ENCODE results near the gene YJU2. TPM values are rescaled to one million over a fixed set of nuclear protein-coding genes. Genes with fewer than 3 reads are reported as not detected.

The YJU2 gene
- total and polyA plus RNA-seq, 8 donors = 13.2 to 21.0 (median 17.8) TPM

- intact Hi-C loops (cut with DNase I) = no loop called here
These were observed 38.3 kb upstream of the YJU2 start for GRCh38 chr19:4208385-4209094.

GRCh38 chr19:4210166-4210731, 36.6 kb upstream of the YJU2 start:
- Histone ChIP-seq H3K27me3 (peaks cover 0 to 20% of the 10 kb centered on the region in 2 donors), H3K36me3 (no peaks in the 10 kb centered on the region), H3K9me3 (no peaks in the 10 kb centered on the region), H3K4me1 (no peaks in the 10 kb centered on the region), H3K27ac (no peak overlapping the region), H3K4me3 (no peak overlapping the region)
- DNase-seq (no peak), ATAC-seq (no peak)
- TF ChIP-seq CTCF (IDR thresholded peaks at IDR 0.05) = no peak
- intact Hi-C loops (cut with DNase I) = no loop called here

More at GRCh38 chr19:4208385-4209094, 38.3 kb upstream of the YJU2 start:
- no peak overlapping the region for H3K27ac ChIP-seq
- TF ChIP-seq CTCF (IDR thresholded peaks at IDR 0.05) = peak in 1 of 2 donors; percentile 9
- no peak for ATAC-seq
- H3K4me1 ChIP-seq = no peaks in the 10 kb centered on the region
- H3K4me3 ChIP-seq = no peak overlapping the region
- no peaks in the 10 kb centered on the region for H3K36me3 ChIP-seq
- DNase-seq = no peak
- no peaks in the 10 kb centered on the region for H3K9me3 ChIP-seq
- H3K27me3 ChIP-seq = peaks cover 0 to 20% of the 10 kb centered on the region in 2 donors

GRCh38 chr19:4213116-4213515, 33.8 kb upstream of the YJU2 start:
- H3K4me3 ChIP-seq = no peak overlapping the region
- no peak overlapping the region for H3K27ac ChIP-seq
- H3K9me3 ChIP-seq = no peaks in the 10 kb centered on the region
- intact Hi-C loops (cut with DNase I) = no loop called here
- no peak for DNase-seq
- peaks cover 0 to 13% of the 10 kb centered on the region in 2 donors for H3K27me3 ChIP-seq
- TF ChIP-seq CTCF (IDR thresholded peaks at IDR 0.05) = no peak
- no peaks in the 10 kb centered on the region for H3K4me1 ChIP-seq
- ATAC-seq = no peak
- no peaks in the 10 kb centered on the region for H3K36me3 ChIP-seq

GRCh38 chr19:4215807-4216206, 31.1 kb upstream of the YJU2 start:
- no peaks in the 10 kb centered on the region for H3K9me3 ChIP-seq
- H3K4me3 ChIP-seq = no peak overlapping the region
- H3K27ac ChIP-seq = no peak overlapping the region
- no peaks in the 10 kb centered on the region for H3K4me1 ChIP-seq
- H3K36me3 ChIP-seq = no peaks in the 10 kb centered on the region
- no peak for DNase-seq
- intact Hi-C loops (cut with DNase I) = no loop called here
- TF ChIP-seq CTCF (IDR thresholded peaks at IDR 0.05) = no peak
- no peak for ATAC-seq
- peaks cover 0 to 10% of the 10 kb centered on the region in 2 donors for H3K27me3 ChIP-seq

- TF ChIP-seq CTCF (IDR thresholded peaks at IDR 0.05) = no peak
- Histone ChIP-seq H3K36me3 (no peaks in the 10 kb centered on the region), H3K4me1 (no peaks in the 10 kb centered on the region), H3K27me3 (peaks cover 0 to 6% of the 10 kb centered on the region in 2 donors), H3K27ac (no peak overlapping the region), H3K4me3 (no peak overlapping the region), H3K9me3 (no peaks in the 10 kb centered on the region)
- DNase-seq = no peak
- no peak for ATAC-seq
- intact Hi-C loops (cut with DNase I) = no loop called here
These were observed 30.0 kb upstream of the YJU2 start for GRCh38 chr19:4216846-4217245.

Measured in left lung (tissue), 10 donors.